HG03575 (cell line): ENCODE results near the gene RETREG3.

Experiments
- ATAC-seq: cut with Tn5 transposase; IDR thresholded peaks from one replicate; pipeline ENCODE4 v1.9.1; 2021; ENCODE audit not compliant: unreplicated experiment, insufficient number of reproducible peaks, low FRiP score; ENCODE audit errors: extremely low read depth

Gene RETREG3

GRCh38 chr17:42538482-42538881 is 70.7 kb downstream of the RETREG3 start:
- ATAC-seq, result no peak

- ATAC-seq, result no peak
Observed at GRCh38 chr17:42537826-42538451, 71.2 kb downstream of the RETREG3 start.

GRCh38 chr17:42537156-42537805 is 71.9 kb downstream of the RETREG3 start:
- ATAC-seq, result no peak

GRCh38 chr17:42536372-42537155 is 72.6 kb downstream of the RETREG3 start:
- ATAC-seq, result no peak

- no peak for ATAC-seq
Observed at GRCh38 chr17:42536048-42536371, 73.2 kb downstream of the RETREG3 start, which contains the start of gene NAGLU. Gene NAGLU, plus strand, starts transcription at chr17:42536241. Its CDS starts 32 bp downstream, at chr17:42536273.

- ATAC-seq, result no peak
Observed at GRCh38 chr17:42535155-42536047, 73.8 kb downstream of the RETREG3 start.

- no peak for ATAC-seq
Observed at GRCh38 chr17:42531455-42532354, 77.5 kb downstream of the RETREG3 start.

GRCh38 chr17:42530952-42531454 is 78.2 kb downstream of the RETREG3 start:
- ATAC-seq, result no peak
